Jurkat, Clone E6-1 (cell line): ENCODE data around the gene MBD6.
A peak's percentile ranks its signal among the peaks of the same experiment; 100 is the strongest.

Experiments
- DNase-seq: peaks from one replicate; pipeline ENCODE4 v3.0.0-alpha.2; 2011; ENCODE audit warnings: low read depth, low spot score
- H3K4me3 ChIP-seq: 2 replicates; pipeline ENCODE4 v1.5.1; 2011; ENCODE audit warnings: mild to moderate bottlenecking, low read length, control low read depth, moderate library complexity

Gene MBD6

GRCh38 chr12:57545809-57546437 is 23.3 kb downstream of the MBD6 start:
- no peak for DNase-seq
- peak overlapping the region; percentile 87 for H3K4me3 ChIP-seq

- DNase-seq: peak; percentile 96
- peak within 1 kb of the TSS; percentile 87 for H3K4me3 ChIP-seq
Observed at GRCh38 chr12:57546438-57547287, 24.0 kb downstream of the MBD6 start, which contains the start of gene DCTN2. DCTN2 (minus strand) TSS chr12:57547192; CDS start chr12:57547063, 129 bp downstream.

- DNase-seq: no peak
- peak overlapping the region; percentile 87 for H3K4me3 ChIP-seq
Observed at GRCh38 chr12:57547288-57548012, 24.8 kb downstream of the MBD6 start.

GRCh38 chr12:57548013-57548315 is 25.3 kb downstream of the MBD6 start:
- H3K4me3 ChIP-seq: no peak overlapping the region
- no peak for DNase-seq

GRCh38 chr12:57548488-57548887 is 25.9 kb downstream of the MBD6 start:
- H3K4me3 ChIP-seq: no peak overlapping the region
- no peak for DNase-seq

GRCh38 chr12:57549203-57549908 is 26.7 kb downstream of the MBD6 start:
- DNase-seq: no peak
- H3K4me3 ChIP-seq: peak overlapping the region; percentile 41

- DNase-seq: no peak
- H3K4me3 ChIP-seq: peak within 1 kb of the TSS; percentile 41
Observed at GRCh38 chr12:57549909-57550640, 27.5 kb downstream of the MBD6 start, which contains the start of gene KIF5A. KIF5A (plus strand) TSS chr12:57550044; CDS start chr12:57550272, 228 bp downstream.

- no peak for DNase-seq
- no peak overlapping the region for H3K4me3 ChIP-seq
Observed at GRCh38 chr12:57550641-57551549, 28.3 kb downstream of the MBD6 start.

GRCh38 chr12:57551637-57552305 is 29.1 kb downstream of the MBD6 start:
- H3K4me3 ChIP-seq: no peak overlapping the region
- no peak for DNase-seq

- DNase-seq: no peak
- H3K4me3 ChIP-seq: no peak overlapping the region
Observed at GRCh38 chr12:57552306-57552651, 29.7 kb downstream of the MBD6 start.

- no peak overlapping the region for H3K4me3 ChIP-seq
- DNase-seq: no peak
Observed at GRCh38 chr12:57552835-57553313, 30.2 kb downstream of the MBD6 start.

- no peak overlapping the region for H3K4me3 ChIP-seq
- no peak for DNase-seq
Observed at GRCh38 chr12:57553343-57554202, 30.9 kb downstream of the MBD6 start.

- no peak overlapping the region for H3K4me3 ChIP-seq
- DNase-seq: no peak
Observed at GRCh38 chr12:57554453-57554852, 31.8 kb downstream of the MBD6 start.

GRCh38 chr12:57554897-57555296 is 32.3 kb downstream of the MBD6 start:
- no peak for DNase-seq
- H3K4me3 ChIP-seq: no peak overlapping the region

GRCh38 chr12:57558864-57559263 is 36.2 kb downstream of the MBD6 start:
- DNase-seq: no peak
- no peak overlapping the region for H3K4me3 ChIP-seq

GRCh38 chr12:57560516-57560915 is 37.9 kb downstream of the MBD6 start:
- DNase-seq: no peak
- no peak overlapping the region for H3K4me3 ChIP-seq
